Spleen (tissue), 11 donors: ENCODE data around the gene NPB. TPM values are rescaled to one million over a fixed set of nuclear protein-coding genes. Genes with fewer than 3 reads are reported as not detected.

ENCODE experiments used
- DNase-seq: peaks from one replicate; pipeline ENCODE4 v3.0.0-alpha.2; 2020
- H3K27ac ChIP-seq, 8 donors: fragments of 200-600 bp; sonication (generic) in 7 of 8; 1 replicate in 4 of 8; 2 replicates in 4 of 8; pipeline versions ENCODE4 v1.5.0 to v1.8.0; 2016 to 2021; ENCODE audit warnings: inconsistent platforms in 4 of 8, mild to moderate bottlenecking in 4 of 8, moderate library complexity in 1 of 8
- H3K27me3 ChIP-seq, 7 donors: fragments of 200-600 bp; sonication (generic) in 6 of 7; replicated peaks in 1 of 7; 1 replicate in 4 of 7; 2 replicates in 3 of 7; pipeline versions ENCODE4 v1.5.0 to v1.8.0; 2016 to 2021; ENCODE audit warnings: inconsistent platforms in 3 of 7, mild to moderate bottlenecking in 1 of 7
- H3K36me3 ChIP-seq, 6 donors: fragments of 200-600 bp; sonication (generic) in 5 of 6; 1 replicate in 4 of 6; 2 replicates in 2 of 6; pipeline versions ENCODE4 v1.5.0 to v1.8.0; 2016 to 2021; ENCODE audit warnings: inconsistent platforms in 2 of 6
- H3K4me1 ChIP-seq, 6 donors: fragments of 200-600 bp; sonication (generic) in 5 of 6; 1 replicate in 3 of 6; 2 replicates in 3 of 6; pipeline versions ENCODE4 v1.5.0 to v1.8.0; 2016 to 2021; ENCODE audit warnings: inconsistent platforms in 3 of 6
- H3K4me3 ChIP-seq, 8 donors: fragments of 200-600 bp; sonication (generic) in 7 of 8; 1 replicate in 4 of 8; 2 replicates in 4 of 8; pipeline versions ENCODE4 v1.5.0 to v1.8.0; 2016 to 2021; ENCODE audit warnings: inconsistent platforms in 4 of 8, mild to moderate bottlenecking in 4 of 8, moderate library complexity in 2 of 8
- H3K9me3 ChIP-seq, 8 donors: fragments of 200-600 bp; sonication (generic) in 7 of 8; 1 replicate in 4 of 8; 2 replicates in 4 of 8; pipeline versions ENCODE4 v1.5.0 to v1.8.0; 2016 to 2021; ENCODE audit warnings: inconsistent platforms in 4 of 8
- POLR2A ChIP-seq, 3 donors: fragments of 450-650 bp; IDR thresholded peaks; one replicate each; pipeline ENCODE4 v1.5.1; 2017; ENCODE audit warnings: antibody characterized with exemption in 3 of 3, mild to moderate bottlenecking in 1 of 3
- POLR2AphosphoS5 ChIP-seq, 3 donors: sonication (generic); formaldehyde crosslinking; IDR thresholded peaks; one replicate each; pipeline ENCODE4 v1.5.1; 2017; ENCODE audit warnings: antibody characterized with exemption in 3 of 3
- WGBS, 5 donors: extraction: QIAGEN DNeasy Blood & Tissue Kit in 3 of 5; methylation state at CpG; one replicate each; pipeline versions ENCODE4 v1.1.5 to v1.1.7; 2013 to 2018; 5-methylcytosine and 5-hydroxymethylcytosine counted together
- intact Hi-C: fragments of 100-400 bp; cut with DNase I; formaldehyde crosslinking; loops from one replicate; pipeline ENCODE4 v1.15.0; 2023; ENCODE audit warnings: low total_unique reads
- polyA plus RNA-seq, 3 donors: library from polyadenylated mRNA; stranded (reverse); fragments of 200-250 nt; gene quantifications; one replicate each; pipeline ENCODE4 v1.2.1, GENCODE V29; 2013
- total RNA-seq, 7 donors: library from RNA; depleted of rRNA in 3 of 7; stranded (reverse); fragments of >200 nt in 3 of 7; fragmentation: NEBNext Ultra II Directional in 4 of 7; extraction: Animal tissue kit (Norgen Biotek cat#: 25700) in 4 of 7; gene quantifications; one replicate each; pipeline versions ENCODE4 v1.1.0 to v1.2.1, GENCODE V29; 2016 to 2021
- TF ChIP-seq, protein P1 (sequence below), 11 experiments: fragments of 200-600 bp in 7 of 11; fragments of 450-650 bp in 4 of 11; sonication (generic) in 4 of 11; IDR thresholded peaks in 8 of 11; conservative IDR thresholded peaks in 3 of 11; 1 replicate in 7 of 11; 2 replicates in 4 of 11; pipeline versions ENCODE4 v1.4.0 to v1.8.0; 2016 to 2021; ENCODE audit warnings: antibody characterized with exemption in 11 of 11, inconsistent platforms in 4 of 11, mild to moderate bottlenecking in 1 of 11
- donor health status: healthy with polysubstance abuse.
- donor health status: DM: no; HTN: no; CAD: no; lungs with moderate emphysema.
- donor health status: DM: no; HTN: no; CAD: no.
- donor health status: Bipolar disorder and iron deficiency.
- donor health status: healthy.
- donor health status: DM: no; HTN: no; CAD: no.
- donor health status: DM: yes; HTN: yes; CAD: no.

The NPB gene
- total and polyA plus RNA-seq, 10 donors = 0.23 to 4.8 (median 1.5) TPM; not detected in 1

DNA sequence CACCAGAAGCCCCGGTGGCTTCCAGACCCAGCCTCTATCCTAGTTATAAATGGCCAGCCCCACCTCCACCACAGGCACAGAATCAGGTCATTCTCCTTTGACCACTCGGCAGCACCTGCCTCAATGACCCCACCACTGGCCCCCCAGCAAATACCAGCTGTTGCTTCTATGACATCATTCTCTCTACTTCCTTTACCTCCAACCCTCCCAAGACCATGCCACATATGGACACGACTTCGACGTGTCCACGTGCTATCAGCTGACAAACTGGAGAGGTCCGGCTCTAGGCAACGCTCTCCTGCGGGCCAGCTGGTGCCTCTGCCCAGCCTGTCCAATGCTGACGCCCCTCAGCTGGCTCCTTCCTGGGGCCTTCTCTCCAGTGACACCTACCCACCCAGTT lies 16.6 kb upstream of the NPB start:
- TF ChIP-seq POLR2AphosphoS5 (IDR thresholded peaks at IDR 0.05) (peak in 1 of 3 donors; percentile 6), POLR2A (IDR thresholded peaks at IDR 0.05) (no peak)
- TF ChIP-seq, protein P1, sequence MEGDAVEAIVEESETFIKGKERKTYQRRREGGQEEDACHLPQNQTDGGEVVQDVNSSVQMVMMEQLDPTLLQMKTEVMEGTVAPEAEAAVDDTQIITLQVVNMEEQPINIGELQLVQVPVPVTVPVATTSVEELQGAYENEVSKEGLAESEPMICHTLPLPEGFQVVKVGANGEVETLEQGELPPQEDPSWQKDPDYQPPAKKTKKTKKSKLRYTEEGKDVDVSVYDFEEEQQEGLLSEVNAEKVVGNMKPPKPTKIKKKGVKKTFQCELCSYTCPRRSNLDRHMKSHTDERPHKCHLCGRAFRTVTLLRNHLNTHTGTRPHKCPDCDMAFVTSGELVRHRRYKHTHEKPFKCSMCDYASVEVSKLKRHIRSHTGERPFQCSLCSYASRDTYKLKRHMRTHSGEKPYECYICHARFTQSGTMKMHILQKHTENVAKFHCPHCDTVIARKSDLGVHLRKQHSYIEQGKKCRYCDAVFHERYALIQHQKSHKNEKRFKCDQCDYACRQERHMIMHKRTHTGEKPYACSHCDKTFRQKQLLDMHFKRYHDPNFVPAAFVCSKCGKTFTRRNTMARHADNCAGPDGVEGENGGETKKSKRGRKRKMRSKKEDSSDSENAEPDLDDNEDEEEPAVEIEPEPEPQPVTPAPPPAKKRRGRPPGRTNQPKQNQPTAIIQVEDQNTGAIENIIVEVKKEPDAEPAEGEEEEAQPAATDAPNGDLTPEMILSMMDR (IDR thresholded peaks at IDR 0.05 in 8 of 11, conservative IDR thresholded peaks at IDR 0.05 in 3 of 11) = no peak
- no peak for DNase-seq
- peaks cover 4 to 100% (median 67%) of the 10 kb centered on the region in 6 donors for H3K36me3 ChIP-seq
- 89 to 92% (median 91%) methylated on average over 10 of the region's 10 CpGs for WGBS, 5 donors
- H3K4me3 ChIP-seq = no peak overlapping the region
- intact Hi-C loops = no loop called here
- H3K9me3 ChIP-seq = no peaks in the 10 kb centered on the region
- peaks cover 8 to 27% (median 16%) of the 10 kb centered on the region in 6 donors for H3K4me1 ChIP-seq
- no peaks in the 10 kb centered on the region for H3K27me3 ChIP-seq
- H3K27ac ChIP-seq = no peak overlapping the region

DNA sequence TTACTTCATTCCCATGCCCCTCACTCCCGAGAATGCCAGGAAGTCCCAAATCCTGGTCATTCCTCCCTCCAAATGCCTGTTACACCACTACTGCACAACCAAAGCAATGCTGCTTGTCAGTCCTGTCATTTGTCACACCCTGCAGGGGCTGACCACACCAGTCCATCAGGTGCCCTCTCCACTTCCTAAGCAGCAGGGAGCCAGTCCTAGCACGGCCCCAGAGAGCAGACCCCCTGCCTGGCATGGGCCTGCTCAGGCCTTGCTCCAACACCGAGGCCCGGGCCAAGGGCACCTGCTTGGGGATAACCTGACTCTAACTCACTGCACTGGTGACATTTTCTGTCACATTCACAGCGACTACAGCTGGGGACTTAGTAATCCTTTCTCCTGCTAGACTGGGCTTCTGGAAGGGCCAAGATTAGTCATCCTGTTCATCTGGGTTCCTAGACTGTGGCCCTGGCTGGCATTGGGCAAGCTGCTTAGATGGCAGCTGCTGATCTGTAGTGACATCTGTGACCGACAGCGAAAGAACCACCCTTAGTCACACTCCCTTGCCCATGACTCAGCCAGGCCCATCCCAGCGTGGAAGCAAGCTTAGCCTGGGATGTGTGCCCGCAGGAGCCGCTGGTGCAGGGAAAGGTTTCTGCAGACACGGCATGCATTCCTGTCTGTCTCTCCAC lies 16.0 kb upstream of the NPB start:
- no peak overlapping the region for H3K4me3 ChIP-seq
- intact Hi-C loops = no loop called here
- H3K9me3 ChIP-seq = no peaks in the 10 kb centered on the region
- no peak for DNase-seq
- no peak overlapping the region for H3K27ac ChIP-seq
- peaks cover 12 to 33% (median 20%) of the 10 kb centered on the region in 6 donors for H3K4me1 ChIP-seq
- WGBS, 5 donors = 90 to 99% (median 96%) methylated on average over 11 of the region's 11 CpGs
- H3K36me3 ChIP-seq = peaks cover 4 to 95% (median 67%) of the 10 kb centered on the region in 6 donors
- no peaks in the 10 kb centered on the region for H3K27me3 ChIP-seq
- TF ChIP-seq POLR2AphosphoS5 (IDR thresholded peaks at IDR 0.05) (peak in 1 of 3 donors; percentile 39), POLR2A (IDR thresholded peaks at IDR 0.05) (no peak)
- TF ChIP-seq, protein P1 (IDR thresholded peaks at IDR 0.05 in 8 of 11, conservative IDR thresholded peaks at IDR 0.05 in 3 of 11) = no peak

DNA sequence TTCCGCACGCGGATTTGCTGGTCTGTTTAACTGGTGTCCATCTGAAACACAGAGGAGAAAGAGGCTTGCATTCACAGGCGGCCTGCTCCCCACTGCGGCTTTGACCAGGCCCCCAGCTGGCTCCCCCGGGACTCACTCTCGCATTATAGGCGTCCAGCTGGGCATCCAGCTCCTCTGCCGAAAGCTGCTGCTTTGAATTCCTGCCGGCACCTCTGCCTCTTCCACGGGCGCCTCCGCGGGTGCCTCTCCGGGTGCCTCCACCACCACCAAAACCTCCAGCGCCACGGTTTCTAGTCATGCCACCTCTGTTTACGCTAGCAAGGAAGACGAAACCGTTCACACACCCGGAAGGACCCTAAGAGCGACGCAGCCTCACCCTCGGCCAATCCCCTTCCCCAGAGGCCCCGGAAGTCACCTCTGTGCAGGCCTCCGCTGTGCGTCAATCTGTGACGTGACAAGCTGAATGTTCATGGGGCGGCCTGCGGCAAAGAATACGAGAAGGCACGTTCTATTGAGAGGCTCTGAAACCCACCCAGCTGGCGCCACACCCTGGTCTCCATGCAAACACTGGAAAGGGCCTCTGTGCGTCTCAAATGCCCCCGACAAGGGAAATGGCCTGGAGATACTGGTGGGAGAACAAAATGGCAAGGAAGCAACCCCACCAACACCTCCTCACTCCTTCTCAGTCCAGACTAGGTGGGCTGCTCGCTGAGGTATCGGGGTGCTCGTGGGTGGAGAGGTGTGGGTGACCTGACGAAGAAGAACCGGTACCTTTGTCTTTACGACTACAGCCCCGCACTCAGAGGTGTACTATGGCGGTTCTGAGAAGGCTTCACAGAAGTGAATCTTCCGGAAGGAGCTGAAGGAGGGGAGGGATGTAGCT lies 13.7 kb upstream of the NPB start:
- TF ChIP-seq POLR2AphosphoS5 (IDR thresholded peaks at IDR 0.05) (no peak), POLR2A (IDR thresholded peaks at IDR 0.05) (no peak)
- TF ChIP-seq, protein P1 (IDR thresholded peaks at IDR 0.05 in 8 of 11, conservative IDR thresholded peaks at IDR 0.05 in 3 of 11) = no peak
- H3K4me3 ChIP-seq = no peak overlapping the region
- intact Hi-C loops = no loop called here
- WGBS, 5 donors = 92 to 97% (median 96%) methylated on average over 43 to 44 of the region's 44 CpGs
- H3K4me1 ChIP-seq = peaks cover 12 to 49% (median 34%) of the 10 kb centered on the region in 6 donors
- no peaks in the 10 kb centered on the region for H3K9me3 ChIP-seq
- H3K27ac ChIP-seq = no peak overlapping the region
- DNase-seq = no peak
- peaks cover 4 to 72% (median 64%) of the 10 kb centered on the region in 6 donors for H3K36me3 ChIP-seq
- H3K27me3 ChIP-seq = no peaks in the 10 kb centered on the region
